Smooth muscle cell (in vitro differentiated cells): ENCODE measurements around the gene TRUB2. TPM values are rescaled to one million over a fixed set of nuclear protein-coding genes. Genes with fewer than 3 reads are reported as not detected.
"Not testable (repeated sequence)": the region's sequence is repeated elsewhere in the genome, so short reads cannot be mapped to it uniquely, and the experiment has no call there.

Experiments used
- DNase-seq: peaks from one replicate; lab custom pipeline; 2025; ENCODE audit not compliant: unreplicated experiment; lab: John Stamatoyannopoulos, UW
- H2AFZ ChIP-seq: fragments of 200-600 bp; sonication (generic); 2 replicates; pipeline ENCODE4 v1.6.0; 2016; ENCODE audit warnings: antibody characterized with exemption, low read depth, mild to moderate bottlenecking
- H3F3A ChIP-seq: fragments of 200-600 bp; sonication (generic); 2 replicates; pipeline ENCODE4 v1.6.0; 2017; ENCODE audit warnings: antibody characterized with exemption, low read depth
- H3K27ac ChIP-seq: fragments of 200-600 bp; sonication (generic); 2 replicates; pipeline ENCODE4 v1.5.1; 2016; ENCODE audit warnings: low read depth, mild to moderate bottlenecking
- H3K27me3 ChIP-seq: fragments of 200-600 bp; sonication (generic); 2 replicates; pipeline ENCODE4 v1.6.1; 2016; ENCODE audit warnings: low read depth, mild to moderate bottlenecking
- H3K36me3 ChIP-seq: fragments of 200-600 bp; sonication (generic); 2 replicates; pipeline ENCODE4 v1.5.1; 2016; ENCODE audit warnings: low read depth
- H3K4me1 ChIP-seq: fragments of 200-600 bp; sonication (generic); 2 replicates; pipeline ENCODE4 v1.5.1; 2016; ENCODE audit warnings: low read depth
- H3K4me2 ChIP-seq: fragments of 200-600 bp; sonication (generic); 2 replicates; pipeline ENCODE4 v1.6.0; 2016; ENCODE audit warnings: mild to moderate bottlenecking
- H3K4me3 ChIP-seq: fragments of 200-600 bp; sonication (generic); 2 replicates; pipeline ENCODE4 v1.5.1; 2016; ENCODE audit warnings: mild to moderate bottlenecking
- H3K79me2 ChIP-seq: fragments of 200-600 bp; sonication (generic); 2 replicates; pipeline ENCODE4 v1.6.0; 2016; ENCODE audit warnings: low read depth, mild to moderate bottlenecking
- H3K9ac ChIP-seq: fragments of 200-600 bp; sonication (generic); 2 replicates; pipeline ENCODE4 v1.6.0; 2016; ENCODE audit warnings: low read depth
- H3K9me3 ChIP-seq: fragments of 200-600 bp; sonication (generic); replicated peaks from 2 replicates; pipeline ENCODE4 v1.5.1; 2016; ENCODE audit warnings: low read depth
- H4K20me1 ChIP-seq: fragments of 200-600 bp; sonication (generic); 2 replicates; pipeline ENCODE4 v1.6.0; 2016; ENCODE audit warnings: low read depth
- WGBS: methylation state at CpG from one replicate; pipeline ENCODE4 v1.1.7; 2016; ENCODE audit warnings: low lambda C conversion rate; 5-methylcytosine and 5-hydroxymethylcytosine counted together
- polyA plus RNA-seq: library from polyadenylated mRNA; unstranded; fragments of >200 nt; fragmentation: Nextera tagmentation; extraction: Ambion mirVana; gene quantifications from 2 replicates; pipeline ENCODE4 v1.2.1, GENCODE V29; 2016
- total RNA-seq: library from RNA; depleted of rRNA; stranded (reverse); fragments of >200 nt; gene quantifications from 2 replicates; pipeline ENCODE4 v1.2.3, GENCODE V29; 2014
- TF ChIP-seq, protein P1 (sequence below): fragments of 200-600 bp; sonication (generic); IDR thresholded peaks from 2 replicates; pipeline ENCODE4 v1.5.1; 2017; ENCODE audit warnings: borderline replicate concordance, mild to moderate bottlenecking, antibody characterized with exemption; ENCODE audit not compliant: insufficient read depth, poor library complexity, severe bottlenecking

TRUB2 gene
- total and polyA plus RNA-seq, 2 experiments from 2014 or later: 9.0 to 33.2 TPM

- WGBS: 12% methylated on average over 35 of the region's 75 CpGs
- DNase-seq: peak; percentile 21
Measured at GRCh38 chr9:128339761-128340690, 17.8 kb upstream of the TRUB2 start, which contains the start of gene SLC27A4. SLC27A4 (plus strand) TSS chr9:128340527; CDS start chr9:128343133, 2,606 bp downstream.

GRCh38 chr9:128338852-128339614 is 16.8 kb upstream of the TRUB2 start:
- not testable (repeated sequence) for H2AFZ ChIP-seq, H3K9me3 ChIP-seq, DNase-seq

More at GRCh38 chr9:128339761-128340690, 17.8 kb upstream of the TRUB2 start, which contains the start of gene SLC27A4:
- peak within 1 kb of the TSS; percentile 83 for H3K4me2 ChIP-seq
- no peaks in the 10 kb centered on the region for H3K36me3 ChIP-seq
- H3K27me3 ChIP-seq: no peaks in the 10 kb centered on the region
- no peaks in the 10 kb centered on the region for H3F3A ChIP-seq
- TF ChIP-seq, protein P1, sequence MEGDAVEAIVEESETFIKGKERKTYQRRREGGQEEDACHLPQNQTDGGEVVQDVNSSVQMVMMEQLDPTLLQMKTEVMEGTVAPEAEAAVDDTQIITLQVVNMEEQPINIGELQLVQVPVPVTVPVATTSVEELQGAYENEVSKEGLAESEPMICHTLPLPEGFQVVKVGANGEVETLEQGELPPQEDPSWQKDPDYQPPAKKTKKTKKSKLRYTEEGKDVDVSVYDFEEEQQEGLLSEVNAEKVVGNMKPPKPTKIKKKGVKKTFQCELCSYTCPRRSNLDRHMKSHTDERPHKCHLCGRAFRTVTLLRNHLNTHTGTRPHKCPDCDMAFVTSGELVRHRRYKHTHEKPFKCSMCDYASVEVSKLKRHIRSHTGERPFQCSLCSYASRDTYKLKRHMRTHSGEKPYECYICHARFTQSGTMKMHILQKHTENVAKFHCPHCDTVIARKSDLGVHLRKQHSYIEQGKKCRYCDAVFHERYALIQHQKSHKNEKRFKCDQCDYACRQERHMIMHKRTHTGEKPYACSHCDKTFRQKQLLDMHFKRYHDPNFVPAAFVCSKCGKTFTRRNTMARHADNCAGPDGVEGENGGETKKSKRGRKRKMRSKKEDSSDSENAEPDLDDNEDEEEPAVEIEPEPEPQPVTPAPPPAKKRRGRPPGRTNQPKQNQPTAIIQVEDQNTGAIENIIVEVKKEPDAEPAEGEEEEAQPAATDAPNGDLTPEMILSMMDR: no peak
- no peaks in the 10 kb centered on the region for H3K9me3 ChIP-seq
- no peak within 1 kb of the TSS for H3K27ac ChIP-seq
- no peaks in the 10 kb centered on the region for H4K20me1 ChIP-seq
- no peaks in the 10 kb centered on the region for H3K79me2 ChIP-seq
- peak within 1 kb of the TSS; percentile 85 for H3K4me3 ChIP-seq
- peak within 1 kb of the TSS; percentile 72 for H2AFZ ChIP-seq
- H3K4me1 ChIP-seq: no peaks in the 10 kb centered on the region
- H3K9ac ChIP-seq: peak within 1 kb of the TSS; percentile 35

GRCh38 chr9:128337936-128338335 is 15.7 kb upstream of the TRUB2 start:
- DNase-seq: no peak
- 96% methylated on average over 7 of the region's 7 CpGs for WGBS

More at GRCh38 chr9:128338852-128339614, 16.8 kb upstream of the TRUB2 start:
- WGBS: 95% methylated on average over 15 of the region's 15 CpGs
- H3K4me3 ChIP-seq, H3F3A ChIP-seq, H3K4me2 ChIP-seq, H4K20me1 ChIP-seq, H3K27me3 ChIP-seq, H3K9ac ChIP-seq, H3K36me3 ChIP-seq, H3K27ac ChIP-seq, H3K79me2 ChIP-seq, H3K4me1 ChIP-seq: not testable (repeated sequence)

More at GRCh38 chr9:128337936-128338335, 15.7 kb upstream of the TRUB2 start:
- no peaks in the 10 kb centered on the region for H3K79me2 ChIP-seq
- H3K9ac ChIP-seq: no peak overlapping the region
- no peak overlapping the region for H3K4me2 ChIP-seq
- H3K4me3 ChIP-seq: no peak overlapping the region
- no peaks in the 10 kb centered on the region for H3K36me3 ChIP-seq
- no peaks in the 10 kb centered on the region for H3K4me1 ChIP-seq
- H3K27ac ChIP-seq: no peak overlapping the region
- H2AFZ ChIP-seq: no peak overlapping the region
- no peaks in the 10 kb centered on the region for H3F3A ChIP-seq
- TF ChIP-seq, protein P1: no peak
- no peaks in the 10 kb centered on the region for H3K9me3 ChIP-seq
- no peaks in the 10 kb centered on the region for H3K27me3 ChIP-seq
- no peaks in the 10 kb centered on the region for H4K20me1 ChIP-seq
